Stimulated activated CD8-positive, alpha-beta memory T cell treated with anti-CD3 and anti-CD28 coated beads, Interleukin-7, amount 100 ng/mL, for 48 hours (primary cell): ENCODE results near the gene ATG10.
"Not testable (repeated sequence)": the region's sequence is repeated elsewhere in the genome, so short reads cannot be mapped to it uniquely, and the experiment has no call there.

Experiments
- DNase-seq, 2 donors: peaks; one replicate each; pipeline ENCODE4 v3.0.0-alpha.2; 2020; ENCODE audit warnings: low read depth in 1 of 2; ENCODE audit errors: extremely low read depth in 1 of 2

Gene ATG10

DNA sequence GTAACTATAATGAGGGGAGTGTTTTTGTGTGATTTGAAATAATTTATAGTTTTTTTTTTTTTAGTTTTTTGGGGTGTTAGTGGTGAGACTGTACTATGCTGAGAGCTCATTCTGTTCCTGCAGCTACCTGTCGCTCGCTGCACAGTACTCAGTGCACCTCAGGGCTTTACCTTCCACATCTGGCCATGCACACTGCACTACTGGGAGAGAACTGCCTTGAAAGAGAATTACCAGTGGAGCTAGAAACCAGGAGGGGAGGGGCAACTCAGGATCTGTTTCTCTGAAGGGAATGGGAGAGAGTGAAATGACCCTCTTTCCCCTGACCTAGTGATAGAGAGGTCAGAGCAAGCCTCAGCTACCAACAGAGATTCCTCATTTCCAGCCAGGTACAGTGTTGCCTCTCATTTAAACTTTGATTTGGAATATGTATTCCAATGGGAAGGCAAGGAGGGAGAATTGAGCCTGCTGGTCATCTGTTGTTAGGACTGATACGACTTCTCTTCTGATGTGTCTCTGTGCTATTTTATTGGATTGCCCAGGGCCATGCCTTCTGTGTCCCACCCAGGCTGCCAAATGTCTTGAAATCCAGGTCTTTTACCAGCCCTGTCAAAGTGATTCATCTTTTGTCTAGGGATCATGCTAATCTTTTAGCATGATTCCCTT lies 8.9 kb downstream of the ATG10 start:
- DNase-seq = no peak

DNA sequence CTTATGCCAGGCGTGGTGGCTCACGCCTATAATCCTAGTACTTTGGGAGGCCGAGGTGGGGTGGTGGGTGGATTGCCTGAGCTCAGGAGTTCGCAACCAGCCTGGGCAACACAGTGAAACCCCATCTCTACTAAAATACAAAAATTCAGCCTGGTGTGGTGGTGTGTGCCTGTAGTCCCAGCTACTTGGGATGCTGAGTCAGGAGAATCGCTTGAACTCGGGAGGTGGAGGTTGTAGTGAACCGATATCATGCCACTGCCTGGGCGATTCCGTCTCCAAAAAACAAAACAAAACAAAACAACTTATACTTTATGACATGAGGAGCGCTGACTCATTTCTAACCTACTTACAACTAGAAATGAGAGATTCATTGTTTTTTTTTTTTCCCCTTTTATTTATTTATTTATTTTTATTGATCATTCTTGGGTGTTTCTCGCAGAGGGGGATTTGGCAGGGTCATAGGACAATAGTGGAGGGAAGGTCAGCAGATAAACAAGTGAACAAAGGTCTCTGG lies 10.4 kb downstream of the ATG10 start:
- not testable (repeated sequence) for DNase-seq

DNA sequence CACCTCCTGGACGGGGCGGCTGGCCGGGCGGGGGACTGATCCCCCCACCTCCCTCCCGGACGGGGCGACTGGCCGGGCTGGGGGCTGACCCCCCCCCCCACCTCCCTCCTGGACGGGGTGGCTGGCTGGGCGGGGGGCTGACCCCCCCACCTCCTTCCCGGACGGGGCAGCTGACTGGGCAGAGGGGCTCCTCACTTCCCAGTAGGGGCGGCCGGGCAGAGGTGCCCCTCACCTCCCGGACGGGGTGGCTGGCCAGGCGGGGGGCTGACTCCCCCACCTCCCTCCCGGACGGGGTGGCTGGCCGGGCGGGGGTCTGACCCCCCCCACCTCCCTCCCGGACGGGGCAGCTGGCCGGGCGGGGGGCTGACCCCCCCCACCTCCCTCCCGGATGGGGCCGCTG lies 11.3 kb downstream of the ATG10 start:
- not testable (repeated sequence) for DNase-seq

DNA sequence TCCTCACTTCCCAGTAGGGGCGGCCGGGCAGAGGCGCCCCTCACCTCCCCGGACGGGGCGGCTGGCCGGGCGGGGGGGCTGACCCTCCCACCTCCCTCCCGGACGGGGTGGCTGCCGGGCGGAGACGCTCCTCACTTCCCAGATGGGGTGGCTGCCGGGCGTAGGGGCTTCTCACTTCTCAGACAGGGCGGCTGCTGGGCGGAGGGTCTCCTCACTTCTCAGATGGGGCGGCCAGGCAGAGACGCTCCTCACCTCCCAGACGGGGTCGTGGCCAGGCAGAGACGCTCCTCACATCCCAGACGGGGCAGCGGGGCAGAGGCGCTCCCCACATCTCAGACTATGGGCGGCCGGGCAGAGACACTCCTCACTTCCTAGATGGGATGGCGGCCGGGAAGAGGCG lies 11.7 kb downstream of the ATG10 start:
- DNase-seq = not testable (repeated sequence)

DNA sequence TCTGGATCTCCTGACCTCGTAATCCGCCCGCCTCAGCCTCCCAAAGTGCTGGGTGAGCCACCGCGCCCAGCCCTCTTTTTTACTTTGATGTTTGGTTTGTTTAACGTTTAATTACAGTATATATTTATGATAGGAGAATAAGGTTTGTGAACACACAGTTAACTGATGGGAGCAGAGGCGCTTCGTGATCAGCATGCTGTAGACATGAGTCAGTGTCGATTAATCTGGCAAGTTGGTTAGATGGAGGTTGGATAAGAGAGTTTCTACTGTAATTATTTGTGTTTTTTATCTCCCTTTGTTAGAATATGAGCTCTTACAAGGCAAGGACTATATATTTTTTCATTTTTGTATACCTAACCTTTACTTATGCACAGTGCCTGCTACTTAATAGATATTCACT lies 14.3 kb downstream of the ATG10 start:
- DNase-seq = no peak

DNA sequence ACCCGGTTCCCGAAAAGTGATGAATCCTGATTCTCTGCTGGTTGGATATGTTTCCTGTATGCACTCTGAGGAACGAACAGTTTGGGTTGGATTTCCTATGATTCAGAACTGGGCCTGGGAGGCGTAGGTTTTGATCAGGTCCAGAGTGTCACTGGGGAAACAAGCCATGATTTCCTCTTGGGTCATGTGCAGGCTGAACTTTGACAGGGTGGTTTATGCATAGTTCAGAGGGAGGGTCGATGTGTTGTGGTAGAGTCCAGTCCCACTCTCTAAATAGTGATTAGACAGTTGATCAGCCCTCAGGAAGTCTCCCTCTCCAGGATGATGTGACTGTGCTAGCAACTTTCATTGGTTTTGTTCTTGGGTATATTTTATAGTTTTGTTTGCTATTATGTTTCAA lies 17.4 kb downstream of the ATG10 start:
- DNase-seq = no peak

DNA sequence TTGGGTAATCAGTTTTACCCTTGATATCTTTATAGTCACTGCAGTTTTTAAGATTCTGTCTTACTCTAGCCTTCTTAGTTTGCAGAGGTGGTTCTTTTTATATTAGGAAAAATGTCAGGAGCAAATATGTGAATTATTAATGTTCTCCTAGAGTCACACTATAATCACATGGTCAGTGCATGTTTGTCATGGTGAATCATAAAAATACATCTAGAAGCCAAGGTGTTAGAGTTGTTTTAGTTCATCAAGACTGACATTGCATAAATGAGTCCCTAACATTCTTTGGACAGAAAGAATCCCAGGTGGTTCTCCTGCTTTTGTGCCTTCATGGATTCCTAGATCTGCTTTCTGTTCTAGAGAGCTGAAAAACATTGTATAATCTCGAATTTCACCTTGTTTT lies 22.9 kb downstream of the ATG10 start:
- no peak for DNase-seq

DNA sequence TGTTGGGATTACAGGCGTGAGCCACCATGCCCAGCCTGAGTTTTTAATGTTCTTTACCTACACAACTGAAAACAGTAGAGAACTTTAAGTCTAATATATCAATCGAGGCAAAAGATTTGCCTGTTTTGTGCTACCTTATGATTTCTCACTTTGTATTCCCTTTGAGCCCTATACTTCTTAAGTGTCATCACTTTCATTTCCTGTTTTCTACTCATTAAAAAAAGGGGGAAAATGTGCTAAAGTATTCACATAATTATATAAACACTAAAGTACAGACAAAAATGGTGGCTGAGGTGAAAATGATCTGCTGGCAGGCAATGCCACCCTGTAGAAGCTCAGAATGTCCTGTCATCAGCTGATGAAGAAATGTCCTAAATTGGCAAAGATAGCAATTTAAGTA lies 23.6 kb downstream of the ATG10 start:
- no peak for DNase-seq

DNA sequence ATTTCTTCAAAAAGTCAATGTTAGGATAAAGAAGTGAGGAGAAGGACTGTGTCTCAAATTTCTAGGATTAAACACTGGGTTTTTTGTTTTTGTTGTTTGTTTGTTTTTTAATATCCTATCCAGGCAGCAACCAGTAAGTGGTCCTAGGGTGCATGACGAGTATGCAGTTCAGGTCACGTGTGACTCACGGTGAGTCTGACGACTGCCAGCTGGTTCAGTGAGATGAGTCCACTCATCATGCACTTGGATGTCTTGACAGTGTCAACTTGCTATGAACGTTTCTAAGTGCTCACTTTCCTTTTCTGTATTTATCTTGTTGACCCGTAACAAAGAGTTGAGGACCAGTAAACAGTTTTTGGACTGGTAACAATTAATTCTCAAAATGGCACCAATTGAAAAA lies 32.7 kb downstream of the ATG10 start:
- DNase-seq = no peak

DNA sequence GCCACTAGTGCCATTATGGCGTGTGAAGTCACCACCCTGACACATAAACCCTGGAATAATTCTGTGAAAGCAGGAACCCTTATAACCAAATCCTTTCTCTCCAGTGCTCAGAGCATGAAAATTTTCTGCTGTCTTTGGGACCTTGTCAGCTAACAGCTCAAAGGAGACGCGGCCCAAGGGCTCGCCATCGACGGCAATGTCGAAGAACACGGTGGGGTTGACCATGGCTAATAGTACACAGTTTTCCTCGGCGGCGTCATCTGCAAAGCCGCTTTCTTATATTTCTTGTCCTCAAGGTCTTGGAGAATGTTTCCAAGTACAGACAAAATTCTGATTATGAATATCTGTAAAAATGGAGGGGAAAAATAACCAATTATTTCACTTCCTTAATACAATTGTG lies 38.0 kb downstream of the ATG10 start:
- DNase-seq = not testable (repeated sequence)

DNA sequence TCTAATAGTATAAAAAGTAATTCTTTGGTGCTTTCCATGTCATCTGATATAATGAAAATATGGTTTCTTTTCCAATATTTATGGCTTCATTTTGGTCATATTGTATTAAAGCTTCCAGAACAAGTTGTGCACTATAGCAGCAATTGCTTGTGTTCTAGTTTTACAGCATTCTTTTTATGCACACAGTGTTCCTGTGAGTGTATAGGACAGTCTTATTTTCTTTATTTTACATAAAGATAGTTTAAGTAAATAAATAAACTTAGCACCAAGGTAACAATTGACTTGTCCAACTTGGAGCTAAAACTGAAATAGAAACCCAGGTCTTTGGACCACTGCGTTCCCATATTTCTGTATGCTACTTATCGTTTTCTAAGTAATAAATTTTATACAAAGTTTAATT lies 38.9 kb downstream of the ATG10 start:
- no peak for DNase-seq

DNA sequence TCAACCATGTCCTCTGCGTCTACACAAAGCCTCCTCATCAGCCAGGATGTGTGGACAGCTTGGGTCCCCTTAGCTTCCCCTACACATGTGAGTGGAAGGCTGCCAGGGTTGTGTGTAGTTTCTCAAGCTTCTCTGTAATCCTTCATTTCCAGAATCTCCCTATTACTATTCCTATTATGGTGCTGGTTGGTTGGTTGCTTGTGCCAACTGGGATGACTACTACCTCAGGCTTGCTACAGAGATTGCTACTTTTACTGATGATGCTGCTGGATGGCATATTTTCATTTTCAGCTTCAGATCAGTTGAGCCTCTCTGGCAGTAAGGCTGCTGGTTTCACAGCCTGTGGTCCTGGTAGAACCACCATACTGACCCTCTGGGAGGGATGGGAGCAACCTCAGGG lies 39.9 kb downstream of the ATG10 start:
- DNase-seq = no peak

DNA sequence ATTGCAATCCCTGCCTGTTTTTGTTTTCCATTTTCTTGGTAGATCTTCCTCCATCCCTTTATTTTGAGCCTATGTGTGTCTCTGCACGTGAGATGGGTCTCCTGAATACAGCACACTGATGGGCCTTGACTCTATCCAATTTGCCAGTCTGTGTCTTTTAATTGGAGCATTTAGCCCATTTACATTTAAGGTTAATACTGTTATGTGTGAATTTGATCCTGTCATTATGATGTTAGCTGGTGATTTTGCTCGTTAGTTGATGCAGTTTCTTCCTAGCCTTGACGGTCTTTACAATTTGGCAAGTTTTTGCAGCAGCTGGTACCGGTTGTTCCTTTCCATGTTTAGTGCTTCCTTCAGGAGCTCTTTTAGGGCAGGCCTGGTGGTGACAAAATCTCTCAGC lies 42.8 kb downstream of the ATG10 start:
- not testable (repeated sequence) for DNase-seq

DNA sequence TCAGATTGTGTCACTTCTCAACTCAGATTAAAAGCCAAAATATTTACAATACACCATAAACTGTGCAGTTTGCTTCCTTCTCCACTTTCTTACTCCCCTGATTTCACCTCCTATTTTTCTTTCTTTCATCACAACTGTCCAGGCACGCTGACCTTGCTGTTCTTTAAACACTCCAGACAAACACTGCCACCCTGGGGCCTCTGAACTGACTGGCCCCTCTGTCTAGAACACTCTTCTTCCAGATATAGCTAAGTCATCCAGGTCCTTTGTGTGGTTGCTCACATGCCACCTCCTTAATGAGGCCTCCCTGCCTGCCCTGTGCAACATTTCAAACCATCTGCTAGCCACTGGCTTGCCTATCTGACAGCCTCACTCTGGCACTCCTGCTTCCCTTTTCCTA lies 46.6 kb downstream of the ATG10 start:
- DNase-seq = no peak

DNA sequence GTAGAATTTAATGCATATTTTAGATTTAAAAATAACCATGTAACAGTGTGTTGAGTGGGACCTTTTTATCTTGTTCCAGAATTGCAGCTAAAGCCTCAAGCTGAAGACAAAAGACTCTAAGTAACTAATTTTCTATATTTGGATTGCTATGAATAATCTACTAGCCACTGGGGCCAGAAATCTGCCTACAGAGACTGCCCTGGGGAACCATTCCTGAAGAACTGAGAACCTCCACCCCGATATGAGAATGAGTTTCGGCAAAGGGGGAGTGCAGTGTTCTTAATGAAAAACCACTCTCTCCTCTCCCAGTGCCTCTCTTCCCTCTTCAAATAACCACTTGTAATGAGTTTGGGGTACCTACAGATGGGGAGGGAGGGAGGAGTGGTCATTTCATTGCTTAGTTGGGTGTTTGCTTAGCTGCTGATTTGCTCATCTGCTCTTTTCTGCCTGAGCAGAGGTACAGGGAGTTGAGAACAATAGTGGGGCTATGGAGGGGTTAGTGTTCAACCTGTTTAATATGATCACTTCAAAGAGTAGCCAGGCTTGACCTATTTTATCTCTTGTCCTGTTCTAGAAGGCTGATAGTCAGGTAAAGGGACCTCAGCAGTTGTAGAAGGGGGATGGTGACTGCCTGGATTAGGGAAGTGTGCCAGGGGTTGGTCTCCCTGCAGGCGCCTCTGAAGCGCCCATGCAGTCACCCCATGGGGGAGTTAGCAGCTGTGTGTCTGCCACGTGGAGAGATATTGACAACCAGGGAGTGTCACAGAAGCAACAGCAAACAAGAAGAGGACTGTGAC lies 47.7 kb downstream of the ATG10 start:
- DNase-seq = no peak

DNA sequence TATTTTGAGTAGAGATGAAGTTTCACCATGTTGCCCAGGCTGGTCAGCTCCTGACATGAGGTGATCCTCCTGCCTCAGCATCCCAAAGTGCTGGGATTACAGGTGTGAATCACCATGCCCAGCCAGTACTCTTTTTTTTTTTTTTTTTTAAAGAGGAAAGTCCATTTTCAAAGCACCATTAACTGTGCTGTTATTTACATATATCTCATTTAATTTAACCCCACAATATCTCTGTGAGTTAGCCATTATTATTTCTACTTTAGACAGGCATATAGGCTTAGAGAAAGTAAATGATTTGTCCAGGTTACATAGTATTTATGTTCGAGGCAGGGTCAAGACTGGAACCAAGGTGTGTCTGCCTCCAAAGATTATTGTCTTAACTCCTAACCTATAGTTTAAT lies 50.7 kb downstream of the ATG10 start:
- no peak for DNase-seq

DNA sequence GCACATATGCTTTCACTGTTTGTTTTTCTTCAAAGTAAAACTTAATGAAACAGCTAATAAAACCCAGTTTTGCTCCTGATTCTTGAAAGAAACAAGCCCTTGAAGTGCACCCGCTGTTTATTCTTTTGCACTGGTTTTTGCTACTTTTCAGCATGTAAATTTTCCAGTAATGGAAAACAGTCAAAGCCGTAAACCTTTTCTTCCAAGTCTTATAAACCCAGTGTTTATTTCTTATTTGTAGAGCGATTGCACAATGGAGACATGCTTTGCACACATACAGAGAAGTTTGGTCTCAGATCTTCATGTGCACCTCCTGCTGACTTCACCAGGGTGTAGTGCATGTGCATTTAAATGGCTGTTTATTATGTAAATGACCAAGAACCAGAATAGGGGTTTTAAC lies 51.8 kb downstream of the ATG10 start:
- DNase-seq = no peak

DNA sequence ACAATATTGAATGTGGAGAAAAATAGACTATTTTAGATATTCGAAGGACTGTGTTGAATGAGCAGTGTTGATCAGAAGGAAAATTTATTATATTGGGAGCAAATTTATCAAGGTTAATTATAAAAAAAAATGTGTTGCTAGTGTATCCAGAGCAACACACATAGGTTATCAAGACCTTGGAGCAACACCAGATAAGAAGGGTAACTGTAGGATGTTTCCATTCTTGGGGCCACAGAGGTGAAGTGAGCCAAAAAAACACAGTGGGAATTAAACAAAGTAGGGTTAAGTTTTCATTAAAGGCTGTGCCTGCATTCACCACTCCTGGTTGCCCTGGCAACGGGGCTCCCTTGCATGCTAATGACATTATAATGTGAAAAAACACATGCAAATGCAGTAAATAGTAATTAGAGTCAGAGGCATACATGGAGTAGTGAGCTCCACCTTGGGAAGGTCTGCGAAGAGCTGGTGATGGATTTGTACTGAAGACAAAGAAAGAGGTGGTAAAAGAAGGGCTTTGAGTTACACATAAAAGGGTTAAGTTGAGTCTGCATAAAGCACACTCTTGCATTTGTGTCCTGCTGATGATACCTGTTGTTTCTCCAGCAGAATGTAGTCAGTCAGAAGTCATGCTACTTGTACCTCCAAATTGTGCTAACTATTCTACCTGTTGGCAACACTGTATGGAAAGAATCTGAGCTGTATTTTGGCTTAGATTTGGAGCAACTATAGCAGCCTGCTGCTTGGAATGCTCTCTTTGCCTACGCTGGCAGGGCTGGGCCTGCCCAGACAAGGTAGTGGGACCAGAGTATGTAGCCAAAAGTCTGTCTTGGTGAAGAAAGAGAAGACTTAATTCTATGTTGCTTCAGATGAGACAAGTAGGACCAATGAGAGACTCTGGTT lies 59.6 kb downstream of the ATG10 start:
- DNase-seq = no peak

DNA sequence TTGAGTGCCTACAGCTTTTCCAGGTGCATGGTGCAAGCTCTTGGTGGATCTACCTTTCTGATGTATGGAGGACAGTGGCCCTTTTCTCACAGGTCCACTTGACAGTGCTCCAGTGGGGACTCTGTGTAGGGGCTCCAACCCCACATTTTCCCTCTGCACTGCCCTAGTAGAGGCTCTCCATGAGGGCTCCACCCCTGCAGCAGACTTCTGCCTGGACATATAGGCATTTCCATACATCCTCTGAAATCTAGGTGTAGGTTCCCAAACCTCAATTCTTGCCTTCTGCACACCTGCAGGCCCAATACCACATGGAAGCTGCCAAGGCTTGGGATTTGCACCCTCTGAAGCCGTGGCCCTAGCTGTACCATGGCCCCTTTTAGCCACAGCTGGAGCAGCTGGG lies 71.1 kb downstream of the ATG10 start:
- not testable (repeated sequence) for DNase-seq

DNA sequence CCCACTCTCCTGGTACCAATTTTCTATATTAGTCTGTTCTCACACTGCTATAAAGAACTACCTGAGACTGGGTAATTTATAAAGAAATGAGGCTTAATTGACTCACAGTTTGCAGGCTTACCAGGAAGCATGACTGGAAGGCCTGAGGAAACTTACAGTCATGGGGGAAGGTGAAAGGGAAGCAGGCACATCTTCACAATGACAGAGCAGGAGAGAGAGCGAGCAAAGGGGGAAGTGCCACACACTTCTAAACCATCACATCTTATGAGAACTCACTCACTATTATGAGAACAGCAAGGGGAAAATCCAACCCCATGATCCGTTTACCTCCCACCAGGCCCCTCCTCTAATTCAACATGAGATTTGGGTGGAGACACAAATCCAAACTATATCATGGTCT lies 72.2 kb downstream of the ATG10 start:
- no peak for DNase-seq

DNA sequence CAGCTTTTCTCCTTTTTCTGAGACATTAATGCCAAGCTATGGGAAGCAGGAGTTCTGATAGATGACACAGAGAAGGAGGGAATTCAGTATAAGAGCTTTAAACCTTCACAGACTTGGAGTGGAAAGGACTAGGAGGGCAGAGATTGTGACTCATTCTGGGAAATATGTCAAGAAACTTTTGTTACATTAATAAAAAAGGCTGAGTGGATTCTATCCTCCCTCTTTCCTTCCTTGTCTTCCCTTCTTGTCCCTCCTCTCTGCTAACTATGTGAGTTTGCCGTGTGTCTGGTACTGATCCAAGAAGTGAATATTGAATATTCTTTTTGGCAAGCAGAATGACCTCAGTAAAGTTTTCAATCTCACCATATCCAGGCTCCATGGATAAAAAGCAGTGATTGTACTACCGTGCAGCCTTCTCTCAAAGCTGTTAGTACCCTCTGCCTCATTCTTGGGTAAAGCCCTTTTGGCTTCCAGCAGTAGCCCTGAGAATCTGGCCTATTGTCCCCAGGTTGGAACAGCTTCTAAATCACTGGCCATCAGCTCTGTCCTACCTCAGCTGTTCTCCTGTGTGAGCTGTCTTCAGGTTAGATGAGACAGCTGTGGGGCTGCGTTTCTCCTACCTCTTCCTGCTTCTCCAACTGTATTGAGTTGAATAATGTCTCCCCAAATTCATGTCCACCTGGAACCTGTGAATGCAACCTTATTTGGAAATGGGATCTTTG lies 73.9 kb downstream of the ATG10 start:
- DNase-seq = no peak
